Motor neuron (in vitro differentiated cells): ENCODE data around the gene KIAA1217. TPM values are rescaled to one million over a fixed set of nuclear protein-coding genes. Genes with fewer than 3 reads are reported as not detected.

ENCODE experiments used
- ATAC-seq, 8 experiments: fragments of 200-7000 bp; cut with Tn5 transposase; replicated peaks in 6 of 8; 2 replicates each; pipeline ENCODE4 v1.8.0; 2021; ENCODE audit warnings: mild to moderate bottlenecking in 8 of 8, moderate library complexity in 8 of 8
- H3K27ac ChIP-seq, 2 donors: fragments of 250-450 bp; sonication (Bioruptor Pico); 2 replicates each; pipeline ENCODE4 v1.9.0; 2021; ENCODE audit warnings: antibody characterized with exemption in 2 of 2, mild to moderate bottlenecking in 2 of 2, moderate library complexity in 1 of 2
- H3K4me1 ChIP-seq, 2 donors: fragments of 250-450 bp; sonication (Bioruptor Pico); replicated peaks in 1 of 2; 2 replicates each; pipeline ENCODE4 v1.6.1; 2021; ENCODE audit warnings: antibody characterized with exemption in 2 of 2, mild to moderate bottlenecking in 2 of 2, moderate library complexity in 1 of 2
- H3K4me3 ChIP-seq, 5 donors: fragments of 250-450 bp; sonication (Bioruptor Pico); 2 replicates each; pipeline ENCODE4 v1.9.0; 2021; ENCODE audit warnings: antibody characterized with exemption in 5 of 5, mild to moderate bottlenecking in 5 of 5, moderate library complexity in 4 of 5
- WGBS, 10 experiments: fragments of 450-650 bp; shearing (Covaris generic); methylation state at CpG; one replicate each; pipeline ENCODE4 v1.0.0; 2022; 5-methylcytosine and 5-hydroxymethylcytosine counted together
- in situ Hi-C, 9 experiments: fragments of 400-800 bp; cut with MboI; loops; one replicate each; pipeline ENCODE4 v1.15.0; 2021; ENCODE audit warnings: low sequenced_read_pairs in 9 of 9, low pct_unique_long_range_greater_than_20kb in 2 of 9; ENCODE audit not compliant: unreplicated experiment in 9 of 9
- total RNA-seq, 8 experiments: library from RNA; unstranded; fragments of 300-600 nt; gene quantifications; 2 replicates each; pipeline versions ENCODE4 v1.2.3 to v1.2.4, GENCODE V29; 2022

The KIAA1217 gene
- total RNA-seq, 8 experiments from 2014 or later: 0.73 to 29.0 (median 3.1) TPM

- no peak overlapping the region for H3K4me3 ChIP-seq
- in situ Hi-C loops: no loop called here
- H3K4me1 ChIP-seq: no peaks in the 10 kb centered on the region
- WGBS, 10 experiments: 57 to 98% (median 85%) methylated on average over 1 to 4 of the region's 4 CpGs; no CpG with 5 or more reads in 4 of the 10 experiments
- ATAC-seq: no peak
- H3K27ac ChIP-seq: no peak overlapping the region
Measured at GRCh38 chr10:24493165-24493564, 284.2 kb downstream of the KIAA1217 start.

DNA sequence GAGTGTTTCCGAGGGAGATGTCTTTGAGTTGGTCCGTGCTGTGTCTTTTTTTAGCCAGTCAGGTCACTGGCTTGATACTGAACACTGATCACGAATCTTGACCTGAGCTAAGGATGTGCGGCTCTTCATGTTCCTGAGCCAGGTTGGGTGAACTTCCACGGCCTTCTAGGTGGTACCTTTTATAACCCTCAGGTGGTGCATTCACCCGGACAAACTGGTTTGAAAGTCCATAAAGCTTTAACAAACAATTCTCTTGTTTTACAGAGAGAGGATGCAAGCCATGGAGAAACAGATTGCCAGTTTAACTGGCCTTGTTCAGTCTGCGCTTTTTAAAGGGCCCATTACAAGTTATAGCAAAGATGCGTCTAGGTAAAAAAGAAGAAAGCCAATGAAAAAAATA lies 285.3 kb downstream of the KIAA1217 start:
- Histone ChIP-seq H3K4me3 (no peak overlapping the region), H3K27ac (no peak overlapping the region), H3K4me1 (no peaks in the 10 kb centered on the region)
- no peak for ATAC-seq
- WGBS, 10 experiments: 79 to 100% (median 94%) methylated on average over 1 to 7 of the region's 8 CpGs
- in situ Hi-C loops: no loop called here

DNA sequence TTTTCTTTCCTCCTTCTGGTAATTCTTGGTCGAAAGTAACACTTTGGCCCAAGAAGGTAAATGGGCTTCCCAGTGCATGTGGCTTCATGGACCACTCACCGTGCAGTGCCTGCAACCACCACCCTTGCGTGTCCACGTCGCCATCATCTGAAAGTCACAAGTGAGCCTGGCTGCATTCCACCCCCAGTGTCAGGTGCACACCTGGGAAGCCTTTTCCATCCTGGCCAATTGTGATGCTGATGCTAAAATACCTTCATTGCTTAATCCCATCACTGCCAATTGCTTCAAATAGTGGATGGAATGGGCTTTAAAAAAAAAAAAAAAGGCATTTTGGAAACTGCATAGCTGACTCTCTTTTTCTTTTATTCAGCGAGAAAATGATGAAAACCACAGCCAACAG lies 285.8 kb downstream of the KIAA1217 start:
- no peak for ATAC-seq
- in situ Hi-C loops: no loop called here
- H3K4me1 ChIP-seq: no peaks in the 10 kb centered on the region
- no peak overlapping the region for H3K27ac ChIP-seq
- WGBS, 10 experiments: 70 to 100% (median 94%) methylated on average over 1 to 6 of the region's 6 CpGs; no CpG with 5 or more reads in 1 of the 10 experiments
- H3K4me3 ChIP-seq: no peak overlapping the region

GRCh38 chr10:24495666-24496460 lies 286.9 kb downstream of the KIAA1217 start:
- WGBS, 10 experiments: 55 to 100% (median 93%) methylated on average over 1 to 10 of the region's 10 CpGs
- H3K4me3 ChIP-seq: no peak overlapping the region
- H3K4me1 ChIP-seq: no peaks in the 10 kb centered on the region
- no peak for ATAC-seq
- in situ Hi-C loops: no loop called here
- no peak overlapping the region for H3K27ac ChIP-seq

- Histone ChIP-seq H3K27ac (no peak overlapping the region), H3K4me1 (no peaks in the 10 kb centered on the region), H3K4me3 (no peak overlapping the region)
- in situ Hi-C loops: no loop called here
- 77 to 100% (median 91%) methylated on average over 1 to 8 of the region's 8 CpGs; no CpG with 5 or more reads in 4 of the 10 experiments for WGBS, 10 experiments
- peak in 2 of 8 experiments; percentile 12 to 55 for ATAC-seq
Measured at GRCh38 chr10:24496906-24497305, 288.0 kb downstream of the KIAA1217 start.

DNA sequence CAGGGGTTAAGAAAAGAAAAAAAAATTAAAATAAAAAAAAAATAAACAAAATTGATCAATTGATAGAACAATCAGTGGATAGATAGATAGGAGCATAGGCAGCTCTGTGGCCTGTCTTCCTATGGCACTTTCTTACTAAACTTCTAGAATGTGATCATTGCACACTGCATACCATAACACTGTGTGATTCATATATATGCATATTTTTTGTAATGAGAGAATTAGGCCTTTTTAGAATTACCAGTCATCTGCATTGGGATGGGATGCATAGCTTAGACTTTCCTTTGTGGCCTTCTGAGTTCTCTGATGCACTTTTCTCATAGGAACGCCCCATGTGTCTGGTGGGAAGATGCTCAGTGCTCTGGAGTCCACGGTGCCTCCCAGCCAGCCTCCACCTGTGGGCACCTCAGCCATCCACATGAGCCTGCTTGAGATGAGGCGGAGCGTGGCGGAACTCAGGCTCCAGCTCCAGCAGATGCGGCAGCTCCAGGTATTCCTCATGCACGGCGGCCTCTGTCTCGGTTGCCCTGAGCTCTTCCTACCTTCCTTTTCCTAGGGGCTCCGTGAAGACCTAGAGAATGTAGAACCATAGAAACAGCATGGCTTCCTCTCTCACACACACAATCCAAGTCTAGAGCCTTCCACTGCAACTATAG lies 292.2 kb downstream of the KIAA1217 start:
- H3K4me1 ChIP-seq: no peaks in the 10 kb centered on the region
- in situ Hi-C loops: loop anchor here in 7 of 9 experiments (25.0 kb wide), 7 partner anchors 114 to 1339 kb away; partner anchors contain the start of gene KIAA1217 (in 2 of the 7)
- no peak overlapping the region for H3K4me3 ChIP-seq
- ATAC-seq: peak in 2 of 8 experiments; percentile 38 to 62
- no peak overlapping the region for H3K27ac ChIP-seq
- 20 to 100% (median 93%) methylated on average over 1 to 3 of the region's 10 CpGs; no CpG with 5 or more reads in 3 of the 10 experiments for WGBS, 10 experiments

DNA sequence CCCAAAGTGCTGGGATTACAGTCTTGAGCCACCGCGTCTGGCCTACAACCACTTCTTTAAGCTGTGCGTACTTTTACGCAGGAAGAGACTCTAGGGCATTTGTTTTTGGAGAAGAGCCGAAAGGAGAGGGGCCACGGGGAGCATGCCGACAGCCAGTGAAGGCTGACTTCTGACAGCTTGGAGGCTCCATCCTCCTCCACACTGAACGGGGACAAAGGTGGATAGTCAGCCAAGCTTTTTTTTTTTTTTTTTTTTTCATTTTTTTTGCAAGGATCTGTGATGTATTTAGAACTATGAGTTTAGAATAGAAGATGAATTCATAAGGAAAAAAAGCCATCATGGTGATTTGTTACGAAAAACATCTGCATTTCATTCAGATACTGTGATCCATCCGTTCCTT lies 293.1 kb downstream of the KIAA1217 start:
- no peak for ATAC-seq
- Histone ChIP-seq H3K4me3 (no peak overlapping the region), H3K27ac (no peak overlapping the region), H3K4me1 (no peaks in the 10 kb centered on the region)
- 59 to 100% (median 92%) methylated on average over 1 to 7 of the region's 10 CpGs for WGBS, 10 experiments
- in situ Hi-C loops: loop anchor here in 7 of 9 experiments (25.0 kb wide), 7 partner anchors 115 to 1340 kb away; partner anchors contain the start of gene KIAA1217 (in 2 of the 7)

DNA sequence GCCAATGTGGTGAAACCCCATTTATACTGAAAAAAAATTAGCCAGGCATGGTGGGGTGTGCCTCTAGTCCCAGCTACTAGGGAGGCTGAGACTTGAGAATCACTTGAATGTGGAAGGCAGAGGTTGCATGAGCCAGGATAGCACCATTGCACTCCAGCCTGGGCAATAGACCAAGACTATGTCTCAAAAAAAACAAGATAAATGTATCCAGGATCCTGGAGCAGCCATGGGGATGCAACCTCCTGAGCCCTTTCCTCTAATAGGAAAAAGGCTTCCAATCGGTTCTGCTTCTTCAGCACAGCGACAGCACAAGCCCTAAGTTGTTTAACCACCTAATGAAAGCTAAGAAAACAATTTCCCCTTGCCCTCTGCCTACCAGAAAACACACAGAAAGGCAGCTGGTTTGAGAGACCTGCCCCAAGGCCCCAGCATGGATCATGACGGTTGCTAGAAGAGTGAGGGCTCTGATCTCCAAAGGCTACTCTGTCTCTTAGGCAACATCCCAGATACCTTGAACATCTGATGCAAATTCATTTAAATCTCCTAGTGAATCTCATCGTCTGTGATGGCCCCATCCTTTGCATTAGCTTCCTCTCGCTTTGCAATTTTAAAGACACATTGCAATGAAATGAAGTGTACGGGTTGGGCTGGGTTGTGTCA lies 294.0 kb downstream of the KIAA1217 start:
- Histone ChIP-seq H3K4me3 (no peak overlapping the region), H3K4me1 (no peaks in the 10 kb centered on the region), H3K27ac (no peak overlapping the region)
- WGBS, 10 experiments: 14 to 100% (median 76%) methylated on average over 1 to 5 of the region's 6 CpGs; no CpG with 5 or more reads in 3 of the 10 experiments
- in situ Hi-C loops: loop anchor here in 7 of 9 experiments (25.0 kb wide), 7 partner anchors 116 to 1341 kb away; partner anchors contain the start of gene KIAA1217 (in 2 of the 7)
- peak in 4 of 8 experiments; percentile 71 to 82 (median 79) for ATAC-seq

DNA sequence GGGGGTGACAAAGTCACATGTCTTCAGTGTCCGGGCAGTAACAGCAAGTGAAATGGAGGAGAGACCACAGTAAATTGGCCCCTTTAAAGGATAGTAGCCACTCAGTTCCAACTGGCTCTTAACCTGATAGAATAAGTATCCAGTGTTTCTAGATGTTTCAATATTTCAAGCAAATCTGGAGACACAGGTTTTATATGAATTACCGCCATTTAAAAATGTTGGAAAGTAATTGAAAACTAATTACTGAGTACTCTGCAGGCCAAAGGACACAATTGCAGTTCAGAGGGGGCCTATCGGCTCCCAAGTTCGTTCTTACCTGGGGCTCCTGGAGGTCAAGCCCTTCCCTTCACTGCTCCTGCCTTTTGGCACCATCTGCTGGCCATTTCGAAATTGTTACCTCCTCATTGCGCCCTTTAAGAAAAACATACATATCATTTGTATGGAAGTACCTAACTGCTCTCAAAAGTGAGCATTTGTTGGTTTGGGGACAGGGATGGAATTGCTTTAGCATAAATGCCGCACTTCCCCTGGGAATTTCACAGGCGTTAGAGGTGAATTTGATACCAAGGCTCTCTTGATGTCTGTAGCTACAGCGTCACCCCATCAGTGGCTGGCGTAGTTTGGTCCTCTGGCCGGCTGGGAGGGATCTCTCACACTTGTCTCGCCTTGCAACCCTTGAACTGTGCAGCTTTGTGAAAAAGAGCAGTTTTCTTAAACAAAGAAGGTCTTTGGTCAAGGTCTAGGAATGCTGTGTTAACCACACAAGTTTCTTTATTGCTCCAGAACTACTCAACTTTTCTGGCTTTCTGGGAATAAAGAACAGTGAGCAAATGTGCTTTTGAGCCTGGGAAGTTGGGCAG lies 294.8 kb downstream of the KIAA1217 start:
- ATAC-seq: peak in 4 of 8 experiments; percentile 37 to 75 (median 60)
- H3K27ac ChIP-seq: no peak overlapping the region
- no peak overlapping the region for H3K4me3 ChIP-seq
- H3K4me1 ChIP-seq: no peaks in the 10 kb centered on the region
- in situ Hi-C loops: loop anchor here in 7 of 9 experiments (25.0 kb wide), 7 partner anchors 116 to 1341 kb away; partner anchors contain the start of gene KIAA1217 (in 2 of the 7)
- 35 to 80% (median 58%) methylated on average over 1 to 10 of the region's 12 CpGs; no CpG with 5 or more reads in 1 of the 10 experiments for WGBS, 10 experiments

DNA sequence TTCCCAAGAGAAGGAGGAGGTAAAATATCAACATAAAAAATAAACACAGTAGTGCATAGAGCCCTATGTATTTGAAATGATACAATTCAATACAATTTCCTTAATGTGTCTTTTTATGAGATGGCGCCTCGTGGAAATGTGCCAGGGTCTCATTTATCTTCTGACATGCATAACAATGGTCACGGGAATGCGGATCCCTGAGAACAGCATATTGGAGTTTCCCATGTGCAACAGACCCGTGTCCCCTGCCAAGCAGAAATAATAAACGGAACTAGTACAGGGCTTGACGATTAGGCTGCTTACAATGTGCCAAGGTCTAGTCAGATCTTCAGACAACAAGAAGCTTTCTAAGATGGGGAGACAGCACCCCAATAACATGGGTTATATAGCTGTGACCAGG lies 296.8 kb downstream of the KIAA1217 start:
- H3K4me3 ChIP-seq: no peak overlapping the region
- 56 to 91% (median 63%) methylated on average over 1 to 7 of the region's 7 CpGs; no CpG with 5 or more reads in 4 of the 10 experiments for WGBS, 10 experiments
- H3K4me1 ChIP-seq: no peaks in the 10 kb centered on the region
- in situ Hi-C loops: loop anchor here in 7 of 9 experiments (25.0 kb wide), 7 partner anchors 118 to 1343 kb away; partner anchors contain the start of gene KIAA1217 (in 2 of the 7)
- ATAC-seq: peak in 3 of 8 experiments; percentile 22 to 61 (median 27)
- no peak overlapping the region for H3K27ac ChIP-seq

DNA sequence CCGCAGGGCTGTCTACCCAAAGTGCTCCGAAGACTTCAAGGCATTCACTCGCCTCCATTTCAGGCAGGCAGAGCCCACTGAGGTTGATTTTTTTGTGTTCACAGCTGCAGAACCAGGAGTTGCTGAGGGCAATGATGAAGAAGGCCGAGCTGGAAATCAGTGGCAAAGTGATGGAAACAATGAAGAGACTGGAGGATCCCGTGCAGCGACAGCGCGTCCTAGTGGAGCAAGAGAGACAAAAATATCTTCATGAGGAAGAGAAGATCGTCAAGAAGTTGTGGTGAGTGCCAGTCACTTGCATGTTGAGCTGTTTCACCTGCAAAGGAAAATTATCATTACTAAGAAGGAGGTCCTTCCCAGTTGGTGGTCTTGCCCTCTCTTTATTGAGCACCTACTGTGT lies 304.2 kb downstream of the KIAA1217 start:
- no peak overlapping the region for H3K27ac ChIP-seq
- in situ Hi-C loops: loop anchor here in 7 of 9 experiments (25.0 kb wide), 7 partner anchors 126 to 1351 kb away; partner anchors contain the start of gene KIAA1217 (in 2 of the 7)
- WGBS, 10 experiments: 17 to 100% (median 76%) methylated on average over 1 to 8 of the region's 9 CpGs; no CpG with 5 or more reads in 1 of the 10 experiments
- no peak overlapping the region for H3K4me3 ChIP-seq
- H3K4me1 ChIP-seq: no peaks in the 10 kb centered on the region
- no peak for ATAC-seq

GRCh38 chr10:24515481-24515880 lies 306.5 kb downstream of the KIAA1217 start:
- in situ Hi-C loops: loop anchor here in 7 of 9 experiments (25.0 kb wide), 7 partner anchors 128 to 1353 kb away; partner anchors contain the start of gene KIAA1217 (in 2 of the 7)
- no peaks in the 10 kb centered on the region for H3K4me1 ChIP-seq

More at GRCh38 chr10:24515481-24515880, 306.5 kb downstream of the KIAA1217 start:
- ATAC-seq: no peak
- no peak overlapping the region for H3K4me3 ChIP-seq
- no peak overlapping the region for H3K27ac ChIP-seq
- 80 to 100% (median 100%) methylated on average over 1 to 2 of the region's 2 CpGs; no CpG with 5 or more reads in 2 of the 10 experiments for WGBS, 10 experiments
